ENCODE data around the gene XYLT1.

XYLT1 gene

GRCh38 chr16:17404941-17405689, 65.6 kb downstream of the XYLT1 start:
- DNase-seq (ENCODE audit: low read depth in 2 of 2, low spot score in 1 of 2): no peak

- DNase-seq (ENCODE audit: low read depth in 2 of 2, low spot score in 1 of 2): no peak
Observed at GRCh38 chr16:17403859-17404545, 66.8 kb downstream of the XYLT1 start.

- DNase-seq (ENCODE audit: low read depth in 2 of 2, low spot score in 1 of 2): no peak
Observed at GRCh38 chr16:17403156-17403809, 67.5 kb downstream of the XYLT1 start.

GRCh38 chr16:17397499-17397891, 73.3 kb downstream of the XYLT1 start:
- no peak for DNase-seq (ENCODE audit: low read depth in 2 of 2, low spot score in 1 of 2)

GRCh38 chr16:17396762-17397498, 73.8 kb downstream of the XYLT1 start:
- no peak for DNase-seq (ENCODE audit: low read depth in 2 of 2, low spot score in 1 of 2)

- no peak for DNase-seq (ENCODE audit: low read depth in 2 of 2, low spot score in 1 of 2)
Observed at GRCh38 chr16:17395849-17396480, 74.8 kb downstream of the XYLT1 start.

GRCh38 chr16:17392857-17393692, 77.7 kb downstream of the XYLT1 start:
- DNase-seq (ENCODE audit: low read depth in 2 of 2, low spot score in 1 of 2): no peak

GRCh38 chr16:17392127-17392856, 78.5 kb downstream of the XYLT1 start:
- DNase-seq (ENCODE audit: low read depth in 2 of 2, low spot score in 1 of 2): no peak

GRCh38 chr16:17391715-17392114, 79.0 kb downstream of the XYLT1 start:
- no peak for DNase-seq (ENCODE audit: low read depth in 2 of 2, low spot score in 1 of 2)

GRCh38 chr16:17389384-17389783, 81.4 kb downstream of the XYLT1 start:
- no peak for DNase-seq (ENCODE audit: low read depth in 2 of 2, low spot score in 1 of 2)

- DNase-seq (ENCODE audit: low read depth in 2 of 2, low spot score in 1 of 2): no peak
Observed at GRCh38 chr16:17387256-17387655, 83.5 kb downstream of the XYLT1 start.

GRCh38 chr16:17386229-17386628, 84.5 kb downstream of the XYLT1 start:
- DNase-seq (ENCODE audit: low read depth in 2 of 2, low spot score in 1 of 2): no peak

- DNase-seq (ENCODE audit: low read depth in 2 of 2, low spot score in 1 of 2): no peak
Observed at GRCh38 chr16:17384471-17384870, 86.3 kb downstream of the XYLT1 start.

GRCh38 chr16:17382949-17383863, 87.6 kb downstream of the XYLT1 start:
- no peak for DNase-seq (ENCODE audit: low read depth in 2 of 2, low spot score in 1 of 2)

- no peak for DNase-seq (ENCODE audit: low read depth in 2 of 2, low spot score in 1 of 2)
Observed at GRCh38 chr16:17382514-17382913, 88.2 kb downstream of the XYLT1 start.

- DNase-seq (ENCODE audit: low read depth in 2 of 2, low spot score in 1 of 2): no peak
Observed at GRCh38 chr16:17381784-17382183, 89.0 kb downstream of the XYLT1 start.

GRCh38 chr16:17380613-17381012, 90.1 kb downstream of the XYLT1 start:
- DNase-seq (ENCODE audit: low read depth in 2 of 2, low spot score in 1 of 2): no peak

- no peak for DNase-seq (ENCODE audit: low read depth in 2 of 2, low spot score in 1 of 2)
Observed at GRCh38 chr16:17379121-17379571, 91.6 kb downstream of the XYLT1 start.
